Neutrophil (primary cell): ENCODE data around the gene ZNF44.

Source experiments
- H3K27ac ChIP-seq: fragments of 200-600 bp; sonication (generic); 2 replicates; pipeline ENCODE4 v1.5.1; 2016; ENCODE audit warnings: mild to moderate bottlenecking, moderate library complexity
- H3K27me3 ChIP-seq: fragments of 200-600 bp; sonication (generic); 2 replicates; pipeline ENCODE4 v1.6.0; 2016; ENCODE audit warnings: mild to moderate bottlenecking
- H3K36me3 ChIP-seq: fragments of 200-600 bp; sonication (generic); 2 replicates; pipeline ENCODE4 v1.5.1; 2017
- H3K4me1 ChIP-seq, 2 experiments: fragments of 200-600 bp in 1 of 2; sonication (generic) in 1 of 2; 1 replicate in 1 of 2; 2 replicates in 1 of 2; pipeline versions ENCODE4 v1.5.1 to v1.6.1; 2013 to 2016; ENCODE audit warnings: low read depth in 1 of 2, low read length in 1 of 2, mild to moderate bottlenecking in 1 of 2, moderate library complexity in 1 of 2; ENCODE audit not compliant: control insufficient read depth in 1 of 2, insufficient read depth in 1 of 2
- H3K4me3 ChIP-seq, 2 experiments: fragments of 200-600 bp in 1 of 2; sonication (generic) in 1 of 2; 1 replicate in 1 of 2; 2 replicates in 1 of 2; pipeline ENCODE4 v1.5.1; 2013 to 2016; ENCODE audit warnings: low read depth in 1 of 2, low read length in 1 of 2, mild to moderate bottlenecking in 1 of 2, moderate library complexity in 1 of 2
- H3K9me3 ChIP-seq: fragments of 200-600 bp; sonication (generic); 2 replicates; pipeline ENCODE4 v1.5.1; 2016
- TF ChIP-seq, protein P1 (sequence below): fragments of 200-600 bp; sonication (generic); IDR thresholded peaks from 2 replicates; pipeline ENCODE4 v1.5.1; 2016; ENCODE audit warnings: antibody characterized with exemption

ZNF44 gene

DNA sequence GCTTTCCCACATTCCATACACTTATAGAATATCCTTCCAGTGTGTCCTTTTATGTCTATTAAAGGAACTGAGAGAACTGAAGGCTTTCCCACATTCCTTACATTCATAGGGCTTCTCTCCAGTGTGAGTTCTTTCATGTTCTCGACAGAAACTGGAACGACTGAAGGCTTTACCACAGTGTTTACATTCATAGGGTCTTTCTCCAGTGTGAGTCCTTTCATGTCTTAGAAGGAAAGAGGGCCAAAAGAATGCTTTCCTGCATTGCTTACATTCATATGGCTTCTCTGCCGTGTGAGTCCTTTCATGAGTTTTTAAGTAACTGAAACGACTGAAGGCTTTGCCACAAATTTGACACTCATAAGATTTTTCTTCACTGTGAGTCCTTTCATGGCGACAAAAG lies 22.3 kb downstream of the ZNF44 start:
- peaks cover 35% of the 10 kb centered on the region for H3K36me3 ChIP-seq
- no peak overlapping the region for H3K27ac ChIP-seq
- TF ChIP-seq, protein P1, sequence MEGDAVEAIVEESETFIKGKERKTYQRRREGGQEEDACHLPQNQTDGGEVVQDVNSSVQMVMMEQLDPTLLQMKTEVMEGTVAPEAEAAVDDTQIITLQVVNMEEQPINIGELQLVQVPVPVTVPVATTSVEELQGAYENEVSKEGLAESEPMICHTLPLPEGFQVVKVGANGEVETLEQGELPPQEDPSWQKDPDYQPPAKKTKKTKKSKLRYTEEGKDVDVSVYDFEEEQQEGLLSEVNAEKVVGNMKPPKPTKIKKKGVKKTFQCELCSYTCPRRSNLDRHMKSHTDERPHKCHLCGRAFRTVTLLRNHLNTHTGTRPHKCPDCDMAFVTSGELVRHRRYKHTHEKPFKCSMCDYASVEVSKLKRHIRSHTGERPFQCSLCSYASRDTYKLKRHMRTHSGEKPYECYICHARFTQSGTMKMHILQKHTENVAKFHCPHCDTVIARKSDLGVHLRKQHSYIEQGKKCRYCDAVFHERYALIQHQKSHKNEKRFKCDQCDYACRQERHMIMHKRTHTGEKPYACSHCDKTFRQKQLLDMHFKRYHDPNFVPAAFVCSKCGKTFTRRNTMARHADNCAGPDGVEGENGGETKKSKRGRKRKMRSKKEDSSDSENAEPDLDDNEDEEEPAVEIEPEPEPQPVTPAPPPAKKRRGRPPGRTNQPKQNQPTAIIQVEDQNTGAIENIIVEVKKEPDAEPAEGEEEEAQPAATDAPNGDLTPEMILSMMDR: no peak
- H3K27me3 ChIP-seq: no peaks in the 10 kb centered on the region
- H3K4me3 ChIP-seq: no peak overlapping the region
- peaks cover 73% of the 10 kb centered on the region for H3K9me3 ChIP-seq
- H3K4me1 ChIP-seq: no peaks in the 10 kb centered on the region

DNA sequence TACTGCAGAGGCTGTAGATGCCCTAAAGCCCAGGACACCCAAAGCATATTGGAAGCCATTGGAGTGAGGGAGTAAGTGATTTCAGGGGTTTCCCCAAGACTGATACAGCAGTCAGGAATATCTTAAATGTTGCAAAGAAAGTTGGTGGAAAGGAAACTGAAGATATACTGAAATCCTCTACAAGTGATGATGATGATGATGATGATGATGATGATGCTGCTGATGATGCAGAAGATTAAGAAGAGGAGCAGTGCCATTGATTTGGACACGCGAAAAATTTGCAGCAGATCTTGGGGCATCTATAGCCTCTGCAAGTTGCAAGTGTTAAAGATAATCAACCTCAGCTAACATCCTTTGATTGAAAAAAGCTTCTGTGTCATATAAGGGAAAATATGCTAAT lies 23.8 kb downstream of the ZNF44 start:
- H3K4me3 ChIP-seq: no peak overlapping the region
- H3K4me1 ChIP-seq: no peaks in the 10 kb centered on the region
- peaks cover 27% of the 10 kb centered on the region for H3K36me3 ChIP-seq
- TF ChIP-seq, protein P1: no peak
- H3K27ac ChIP-seq: no peak overlapping the region
- H3K27me3 ChIP-seq: no peaks in the 10 kb centered on the region
- peaks cover 67% of the 10 kb centered on the region for H3K9me3 ChIP-seq

DNA sequence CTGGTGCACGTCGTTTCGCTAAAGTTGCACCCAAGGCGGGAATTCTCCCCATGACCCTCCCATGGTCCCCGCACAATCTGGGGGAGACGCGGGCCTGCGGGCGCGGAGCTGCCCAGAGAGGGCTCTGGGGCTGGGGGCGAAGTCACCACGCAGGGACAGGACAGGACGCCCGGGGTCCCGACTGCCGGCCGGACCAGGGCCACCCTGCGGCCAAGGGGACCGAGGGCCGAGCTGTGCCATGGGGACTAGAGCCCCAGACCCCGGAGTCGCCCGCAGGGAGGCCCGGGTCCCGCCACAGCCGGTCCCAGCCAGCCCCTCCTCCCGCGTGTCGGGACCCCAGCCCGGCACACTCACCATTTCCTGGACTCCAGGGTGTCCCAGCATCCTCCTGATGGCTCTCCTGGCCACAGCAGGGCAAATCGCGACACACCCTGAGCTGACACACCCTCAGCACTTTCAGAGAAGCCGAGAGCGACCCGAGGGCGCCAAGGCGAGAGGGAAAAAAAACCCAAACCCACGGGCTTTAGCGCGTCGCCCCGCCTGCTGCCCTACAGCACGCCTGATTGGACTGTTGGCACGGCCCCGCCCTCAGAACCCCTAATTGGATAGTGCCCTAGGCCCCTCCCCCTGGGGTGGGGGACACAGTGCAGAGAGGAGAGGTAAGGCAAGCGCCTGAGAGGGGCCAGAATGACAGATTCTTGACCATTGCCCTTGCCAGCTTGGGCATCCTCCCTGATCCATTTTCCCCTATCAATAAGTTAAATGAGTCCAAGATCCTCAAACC lies 28.6 kb downstream of the ZNF44 start:
- Histone ChIP-seq H3K4me3 (no peak overlapping the region), H3K4me1 (peaks cover 5% of the 10 kb centered on the region in 2 experiments), H3K9me3 (peaks cover 41% of the 10 kb centered on the region), H3K27me3 (no peaks in the 10 kb centered on the region), H3K36me3 (no peaks in the 10 kb centered on the region), H3K27ac (no peak overlapping the region)
- TF ChIP-seq, protein P1: no peak

DNA sequence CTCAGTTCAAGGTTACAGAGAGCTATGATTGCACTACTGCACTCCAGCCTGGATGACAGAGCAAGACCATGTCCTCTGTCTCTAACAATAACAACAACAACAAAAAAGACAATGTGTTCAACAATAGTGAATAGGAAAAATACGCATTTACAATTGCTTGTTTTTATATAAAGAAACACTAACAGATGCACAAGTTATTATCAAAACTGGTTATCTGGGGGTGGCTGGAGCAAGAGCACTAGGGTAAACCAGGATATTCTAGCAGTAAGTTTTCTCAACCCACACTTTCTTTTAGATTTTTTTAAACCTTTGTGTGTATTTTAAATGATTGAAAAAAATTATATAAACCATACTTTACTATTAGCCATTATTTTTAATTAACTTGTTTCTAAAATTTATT lies 33.1 kb downstream of the ZNF44 start:
- Histone ChIP-seq H3K4me3 (no peak overlapping the region), H3K27ac (peak overlapping the region; percentile 59), H3K9me3 (peaks cover 29% of the 10 kb centered on the region), H3K36me3 (no peaks in the 10 kb centered on the region), H3K4me1 (peaks cover 19 to 24% of the 10 kb centered on the region in 2 experiments), H3K27me3 (no peaks in the 10 kb centered on the region)
- TF ChIP-seq, protein P1: no peak

DNA sequence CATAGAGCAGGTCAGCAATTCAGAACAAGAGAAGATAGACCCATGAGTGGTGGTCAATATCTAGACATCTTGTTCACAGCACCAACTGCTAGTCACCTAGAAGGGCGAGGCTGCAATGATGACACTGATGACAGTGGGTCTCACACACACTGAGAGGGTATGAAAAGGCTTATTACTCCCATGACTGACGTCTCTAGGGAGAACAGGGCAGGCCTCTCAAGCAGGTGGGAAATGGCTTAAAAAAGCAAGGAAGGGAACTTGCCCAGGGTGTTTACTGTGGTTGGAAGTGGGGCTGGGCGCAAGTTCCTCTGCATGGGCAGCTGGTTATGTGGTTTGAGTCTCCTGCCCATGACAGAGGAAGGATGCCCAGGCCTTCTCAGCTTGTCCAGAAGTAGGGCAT lies 33.8 kb downstream of the ZNF44 start:
- peaks cover 23% of the 10 kb centered on the region for H3K9me3 ChIP-seq

More for the DNA sequence above, 33.8 kb downstream of the ZNF44 start:
- H3K27ac ChIP-seq: peak overlapping the region; percentile 59
- H3K36me3 ChIP-seq: no peaks in the 10 kb centered on the region
- TF ChIP-seq, protein P1: no peak
- no peak overlapping the region for H3K4me3 ChIP-seq
- peaks cover 20 to 29% of the 10 kb centered on the region in 2 experiments for H3K4me1 ChIP-seq
- H3K27me3 ChIP-seq: no peaks in the 10 kb centered on the region
